Prostate gland (tissue), 2 donors: ENCODE measurements around the gene VOPP1.

Experiments
- POLR2A ChIP-seq: fragments of 450-650 bp; IDR thresholded peaks from one replicate; pipeline ENCODE4 v1.6.1; 2016; ENCODE audit warnings: antibody characterized with exemption, mild to moderate bottlenecking
- TF ChIP-seq, protein P1 (sequence below), 4 experiments: fragments of 200-600 bp in 2 of 4; fragments of 450-650 bp in 2 of 4; sonication (generic) in 2 of 4; IDR thresholded peaks; 1 replicate in 3 of 4; 2 replicates in 1 of 4; pipeline ENCODE4 v1.5.1; 2016 to 2019; ENCODE audit warnings: antibody characterized with exemption in 4 of 4, mild to moderate bottlenecking in 2 of 4, moderate library complexity in 2 of 4

GRCh38 chr7:55427800-55428199 is 144.5 kb downstream of the VOPP1 start:
- no peak for TF ChIP-seq POLR2A
- TF ChIP-seq, protein P1, sequence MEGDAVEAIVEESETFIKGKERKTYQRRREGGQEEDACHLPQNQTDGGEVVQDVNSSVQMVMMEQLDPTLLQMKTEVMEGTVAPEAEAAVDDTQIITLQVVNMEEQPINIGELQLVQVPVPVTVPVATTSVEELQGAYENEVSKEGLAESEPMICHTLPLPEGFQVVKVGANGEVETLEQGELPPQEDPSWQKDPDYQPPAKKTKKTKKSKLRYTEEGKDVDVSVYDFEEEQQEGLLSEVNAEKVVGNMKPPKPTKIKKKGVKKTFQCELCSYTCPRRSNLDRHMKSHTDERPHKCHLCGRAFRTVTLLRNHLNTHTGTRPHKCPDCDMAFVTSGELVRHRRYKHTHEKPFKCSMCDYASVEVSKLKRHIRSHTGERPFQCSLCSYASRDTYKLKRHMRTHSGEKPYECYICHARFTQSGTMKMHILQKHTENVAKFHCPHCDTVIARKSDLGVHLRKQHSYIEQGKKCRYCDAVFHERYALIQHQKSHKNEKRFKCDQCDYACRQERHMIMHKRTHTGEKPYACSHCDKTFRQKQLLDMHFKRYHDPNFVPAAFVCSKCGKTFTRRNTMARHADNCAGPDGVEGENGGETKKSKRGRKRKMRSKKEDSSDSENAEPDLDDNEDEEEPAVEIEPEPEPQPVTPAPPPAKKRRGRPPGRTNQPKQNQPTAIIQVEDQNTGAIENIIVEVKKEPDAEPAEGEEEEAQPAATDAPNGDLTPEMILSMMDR (IDR thresholded peaks at IDR 0.05) = no peak
